Limb (tissue), 2 donors: ENCODE results near the gene PRR11.
A peak's percentile ranks its signal among the peaks of the same experiment; 100 is the strongest.
"Not testable (repeated sequence)": the region's sequence is repeated elsewhere in the genome, so short reads cannot be mapped to it uniquely, and the experiment has no call there.

ENCODE experiments used
- DNase-seq, 2 donors: peaks; one replicate each; pipeline ENCODE4 v3.0.0-alpha.2; 2016; ENCODE audit errors: extremely low spot score in 2 of 2

PRR11 gene

GRCh38 chr17:59151591-59151990, 4.0 kb upstream of the PRR11 start:
- DNase-seq, result no peak

GRCh38 chr17:59152925-59153324, 2.6 kb upstream of the PRR11 start:
- no peak for DNase-seq

GRCh38 chr17:59154292-59154720, 1.2 kb upstream of the PRR11 start:
- DNase-seq, result peak; percentile 28 to 76

GRCh38 chr17:59154721-59155438, 666 bp upstream of the PRR11 start, which contains the start of gene SKA2:
Gene SKA2, minus strand, starts transcription at chr17:59155186. Its CDS starts 23 bp downstream, at chr17:59155163.
- DNase-seq, result peak; percentile 97 to 99

- no peak for DNase-seq
Observed at GRCh38 chr17:59160157-59161025, 4.8 kb downstream of the PRR11 start.

GRCh38 chr17:59161477-59161876, 5.9 kb downstream of the PRR11 start:
- DNase-seq, result no peak

- peak in 1 of 2 donors; percentile 63 for DNase-seq
Observed at GRCh38 chr17:59165933-59166342, 10.4 kb downstream of the PRR11 start.

GRCh38 chr17:59167571-59168001, 12.0 kb downstream of the PRR11 start:
- no peak for DNase-seq

GRCh38 chr17:59172436-59173004, 17.0 kb downstream of the PRR11 start:
- DNase-seq, result no peak

GRCh38 chr17:59174671-59175070, 19.1 kb downstream of the PRR11 start:
- DNase-seq, result no peak

GRCh38 chr17:59175076-59175475, 19.5 kb downstream of the PRR11 start:
- no peak for DNase-seq

GRCh38 chr17:59178266-59178985, 22.9 kb downstream of the PRR11 start:
- no peak for DNase-seq

GRCh38 chr17:59179601-59180000, 24.1 kb downstream of the PRR11 start:
- DNase-seq, result not testable (repeated sequence)

GRCh38 chr17:59180626-59181025, 25.1 kb downstream of the PRR11 start:
- DNase-seq, result no peak

- DNase-seq, result no peak
Observed at GRCh38 chr17:59181481-59181880, 25.9 kb downstream of the PRR11 start.

GRCh38 chr17:59185997-59186396, 30.5 kb downstream of the PRR11 start:
- DNase-seq, result no peak

GRCh38 chr17:59186850-59187249, 31.3 kb downstream of the PRR11 start:
- DNase-seq, result no peak

GRCh38 chr17:59190806-59191205, 35.3 kb downstream of the PRR11 start:
- no peak for DNase-seq

- no peak for DNase-seq
Observed at GRCh38 chr17:59193336-59193862, 37.9 kb downstream of the PRR11 start.

GRCh38 chr17:59199398-59199797, 43.9 kb downstream of the PRR11 start:
- no peak for DNase-seq

- DNase-seq, result no peak
Observed at GRCh38 chr17:59202320-59202719, 46.8 kb downstream of the PRR11 start.
